Neural cell (in vitro differentiated cells): ENCODE data around the gene MED20. TPM values are rescaled to one million over a fixed set of nuclear protein-coding genes. Genes with fewer than 3 reads are reported as not detected.
A peak's percentile ranks its signal among the peaks of the same experiment; 100 is the strongest.

Source experiments
- H2AFZ ChIP-seq: fragments of 200-600, 300-800 bp; sonication (generic), shearing (Covaris generic); 2 replicates; pipeline ENCODE4 v1.6.0; 2014; ENCODE audit warnings: low read depth, mild to moderate bottlenecking, antibody characterized with exemption, low read length, moderate library complexity
- H3F3A ChIP-seq: fragments of 200-600 bp; shearing (Covaris generic); 2 replicates; pipeline ENCODE4 v1.6.1; 2016; ENCODE audit warnings: mild to moderate bottlenecking, moderate library complexity, mixed read lengths, antibody characterized with exemption, low read length; ENCODE audit not compliant: insufficient read depth, poor library complexity, severe bottlenecking
- H3K27ac ChIP-seq: fragments of 200-600, 300-800 bp; sonication (generic), shearing (Covaris generic); 2 replicates; pipeline ENCODE4 v1.5.1; 2014; ENCODE audit warnings: mild to moderate bottlenecking, low read length, moderate library complexity
- H3K27me3 ChIP-seq: fragments of 300-800, 200-600 bp; sonication (generic), shearing (Covaris generic); 2 replicates; pipeline ENCODE4 v1.6.0; 2014; ENCODE audit warnings: mild to moderate bottlenecking, low read depth, low read length, moderate library complexity; ENCODE audit not compliant: insufficient read depth
- H3K36me3 ChIP-seq: fragments of 300-800, 200-600 bp; sonication (generic), shearing (Covaris generic); 2 replicates; pipeline ENCODE4 v1.5.1; 2014; ENCODE audit warnings: mild to moderate bottlenecking, antibody characterized with exemption, low read length, moderate library complexity; ENCODE audit not compliant: insufficient read depth
- H3K4me2 ChIP-seq: fragments of 300-800, 200-600 bp; sonication (generic), shearing (Covaris generic); 2 replicates; pipeline ENCODE4 v1.6.0; 2014; ENCODE audit warnings: mild to moderate bottlenecking, low read length
- H3K4me3 ChIP-seq: fragments of 300-800, 200-600 bp; sonication (generic), shearing (Covaris generic); 2 replicates; pipeline ENCODE4 v1.5.1; 2014; ENCODE audit warnings: mild to moderate bottlenecking, low read length, moderate library complexity
- H3K79me2 ChIP-seq: fragments of 200-600 bp; shearing (Covaris generic); replicated peaks from 2 replicates; pipeline ENCODE4 v1.6.0; 2014; ENCODE audit warnings: mild to moderate bottlenecking, low read length, moderate library complexity; ENCODE audit not compliant: insufficient read depth
- H3K9ac ChIP-seq: fragments of 300-800, 200-600 bp; sonication (generic), shearing (Covaris generic); 2 replicates; pipeline ENCODE4 v1.6.1; 2016; ENCODE audit warnings: mild to moderate bottlenecking, low read length, mixed read lengths
- H3K9me2 ChIP-seq: fragments of 200-600 bp; shearing (Covaris generic); 2 replicates; pipeline ENCODE4 v1.6.1; 2016; ENCODE audit warnings: mild to moderate bottlenecking, low read length, mixed read lengths; ENCODE audit not compliant: insufficient read depth
- H3K9me3 ChIP-seq: fragments of 200-600, 300-800 bp; sonication (generic), shearing (Covaris generic); 2 replicates; pipeline ENCODE4 v1.6.1; 2016; ENCODE audit warnings: mild to moderate bottlenecking, mixed run types, low read length, moderate library complexity, mixed read lengths
- H4K20me1 ChIP-seq: fragments of 200-600 bp; shearing (Covaris generic); 2 replicates; pipeline ENCODE4 v1.6.1; 2016; ENCODE audit warnings: mild to moderate bottlenecking, mixed run types; ENCODE audit not compliant: insufficient read depth
- EP300 ChIP-seq: fragments of 450-650 bp; conservative IDR thresholded peaks from 2 replicates; pipeline ENCODE4 v1.6.1; 2014; ENCODE audit warnings: antibody characterized with exemption, mild to moderate bottlenecking, moderate library complexity; ENCODE audit not compliant: poor library complexity, severe bottlenecking
- EZH2 ChIP-seq: fragments of 200-600, 300-800 bp; shearing (Covaris generic), sonication (generic); IDR thresholded peaks from 2 replicates; pipeline ENCODE4 v1.6.1; 2014; ENCODE audit warnings: antibody characterized with exemption, low read length, borderline replicate concordance, mild to moderate bottlenecking; ENCODE audit not compliant: insufficient read depth, poor library complexity, severe bottlenecking
- MXI1 ChIP-seq: fragments of 450-650 bp; conservative IDR thresholded peaks from 2 replicates; pipeline ENCODE4 v1.6.1; 2014; ENCODE audit warnings: antibody characterized with exemption, mild to moderate bottlenecking; ENCODE audit not compliant: poor library complexity, severe bottlenecking
- POLR2AphosphoS5 ChIP-seq: IDR thresholded peaks from 2 replicates; pipeline ENCODE4 v1.6.1; 2012
- RAD21 ChIP-seq: fragments of 450-650 bp; conservative IDR thresholded peaks from 2 replicates; pipeline ENCODE4 v1.6.1; 2014; ENCODE audit warnings: antibody characterized with exemption, mild to moderate bottlenecking, moderate library complexity
- SMC3 ChIP-seq: fragments of 450-650 bp; conservative IDR thresholded peaks from 2 replicates; pipeline ENCODE4 v1.6.1; 2014; ENCODE audit warnings: antibody characterized with exemption, mild to moderate bottlenecking, moderate library complexity; ENCODE audit not compliant: poor library complexity
- TAF1 ChIP-seq: IDR thresholded peaks from 2 replicates; pipeline ENCODE4 v1.6.1; 2012; ENCODE audit warnings: low read depth
- polyA plus RNA-seq: library from polyadenylated mRNA; depleted of rRNA; stranded (reverse); fragments of >200 nt; gene quantifications from 2 replicates; pipeline ENCODE4 v1.2.3, GENCODE V29; 2014
- TF ChIP-seq, protein P1 (sequence below): fragments of 450-650 bp; IDR thresholded peaks from 2 replicates; pipeline ENCODE4 v1.5.1; 2014; ENCODE audit warnings: antibody characterized with exemption, mild to moderate bottlenecking, moderate library complexity; ENCODE audit not compliant: poor library complexity, severe bottlenecking
- TF ChIP-seq, protein P2 (sequence below): IDR thresholded peaks from 2 replicates; pipeline ENCODE4 v1.6.1; 2012; ENCODE audit warnings: borderline replicate concordance

MED20 gene
- polyA plus RNA-seq, 1 donor from 2014 or later = 21.2 TPM

DNA sequence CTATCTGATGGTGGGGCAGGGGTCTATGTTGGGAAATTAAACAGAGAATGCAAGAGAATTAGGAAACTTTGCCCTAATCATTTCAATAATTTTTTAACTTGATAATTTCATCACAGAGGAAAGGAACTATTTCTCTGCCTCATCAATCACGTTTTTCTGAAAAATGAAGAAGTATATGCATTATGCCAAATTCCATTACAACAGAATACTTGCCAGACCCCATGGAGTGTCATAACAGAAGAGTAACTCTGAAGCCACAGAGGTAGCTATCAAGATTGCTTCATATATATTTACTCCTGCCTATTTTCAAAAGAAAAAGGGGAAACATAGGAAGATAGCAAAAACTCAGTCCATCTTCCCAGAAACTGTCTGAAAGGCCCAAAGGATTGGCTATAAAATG lies 20.1 kb downstream of the MED20 start:
- Histone ChIP-seq H3K4me2 (no peak overlapping the region), H3F3A (no peaks in the 10 kb centered on the region), H3K9me3 (no peaks in the 10 kb centered on the region), H3K27ac (no peak overlapping the region), H3K9ac (no peak overlapping the region), H3K36me3 (peaks cover 1% of the 10 kb centered on the region), H3K27me3 (no peaks in the 10 kb centered on the region), H3K9me2 (no peaks in the 10 kb centered on the region), H4K20me1 (no peaks in the 10 kb centered on the region), H3K4me3 (no peak overlapping the region), H2AFZ (no peak overlapping the region), H3K79me2 (no peaks in the 10 kb centered on the region)
- TF ChIP-seq EP300 (no peak), RAD21 (no peak), MXI1 (no peak), SMC3 (no peak), TAF1 (no peak), POLR2AphosphoS5 (no peak), EZH2 (no peak)
- TF ChIP-seq, protein P1, sequence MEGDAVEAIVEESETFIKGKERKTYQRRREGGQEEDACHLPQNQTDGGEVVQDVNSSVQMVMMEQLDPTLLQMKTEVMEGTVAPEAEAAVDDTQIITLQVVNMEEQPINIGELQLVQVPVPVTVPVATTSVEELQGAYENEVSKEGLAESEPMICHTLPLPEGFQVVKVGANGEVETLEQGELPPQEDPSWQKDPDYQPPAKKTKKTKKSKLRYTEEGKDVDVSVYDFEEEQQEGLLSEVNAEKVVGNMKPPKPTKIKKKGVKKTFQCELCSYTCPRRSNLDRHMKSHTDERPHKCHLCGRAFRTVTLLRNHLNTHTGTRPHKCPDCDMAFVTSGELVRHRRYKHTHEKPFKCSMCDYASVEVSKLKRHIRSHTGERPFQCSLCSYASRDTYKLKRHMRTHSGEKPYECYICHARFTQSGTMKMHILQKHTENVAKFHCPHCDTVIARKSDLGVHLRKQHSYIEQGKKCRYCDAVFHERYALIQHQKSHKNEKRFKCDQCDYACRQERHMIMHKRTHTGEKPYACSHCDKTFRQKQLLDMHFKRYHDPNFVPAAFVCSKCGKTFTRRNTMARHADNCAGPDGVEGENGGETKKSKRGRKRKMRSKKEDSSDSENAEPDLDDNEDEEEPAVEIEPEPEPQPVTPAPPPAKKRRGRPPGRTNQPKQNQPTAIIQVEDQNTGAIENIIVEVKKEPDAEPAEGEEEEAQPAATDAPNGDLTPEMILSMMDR = no peak
- TF ChIP-seq, protein P2, sequence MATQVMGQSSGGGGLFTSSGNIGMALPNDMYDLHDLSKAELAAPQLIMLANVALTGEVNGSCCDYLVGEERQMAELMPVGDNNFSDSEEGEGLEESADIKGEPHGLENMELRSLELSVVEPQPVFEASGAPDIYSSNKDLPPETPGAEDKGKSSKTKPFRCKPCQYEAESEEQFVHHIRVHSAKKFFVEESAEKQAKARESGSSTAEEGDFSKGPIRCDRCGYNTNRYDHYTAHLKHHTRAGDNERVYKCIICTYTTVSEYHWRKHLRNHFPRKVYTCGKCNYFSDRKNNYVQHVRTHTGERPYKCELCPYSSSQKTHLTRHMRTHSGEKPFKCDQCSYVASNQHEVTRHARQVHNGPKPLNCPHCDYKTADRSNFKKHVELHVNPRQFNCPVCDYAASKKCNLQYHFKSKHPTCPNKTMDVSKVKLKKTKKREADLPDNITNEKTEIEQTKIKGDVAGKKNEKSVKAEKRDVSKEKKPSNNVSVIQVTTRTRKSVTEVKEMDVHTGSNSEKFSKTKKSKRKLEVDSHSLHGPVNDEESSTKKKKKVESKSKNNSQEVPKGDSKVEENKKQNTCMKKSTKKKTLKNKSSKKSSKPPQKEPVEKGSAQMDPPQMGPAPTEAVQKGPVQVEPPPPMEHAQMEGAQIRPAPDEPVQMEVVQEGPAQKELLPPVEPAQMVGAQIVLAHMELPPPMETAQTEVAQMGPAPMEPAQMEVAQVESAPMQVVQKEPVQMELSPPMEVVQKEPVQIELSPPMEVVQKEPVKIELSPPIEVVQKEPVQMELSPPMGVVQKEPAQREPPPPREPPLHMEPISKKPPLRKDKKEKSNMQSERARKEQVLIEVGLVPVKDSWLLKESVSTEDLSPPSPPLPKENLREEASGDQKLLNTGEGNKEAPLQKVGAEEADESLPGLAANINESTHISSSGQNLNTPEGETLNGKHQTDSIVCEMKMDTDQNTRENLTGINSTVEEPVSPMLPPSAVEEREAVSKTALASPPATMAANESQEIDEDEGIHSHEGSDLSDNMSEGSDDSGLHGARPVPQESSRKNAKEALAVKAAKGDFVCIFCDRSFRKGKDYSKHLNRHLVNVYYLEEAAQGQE = no peak

DNA sequence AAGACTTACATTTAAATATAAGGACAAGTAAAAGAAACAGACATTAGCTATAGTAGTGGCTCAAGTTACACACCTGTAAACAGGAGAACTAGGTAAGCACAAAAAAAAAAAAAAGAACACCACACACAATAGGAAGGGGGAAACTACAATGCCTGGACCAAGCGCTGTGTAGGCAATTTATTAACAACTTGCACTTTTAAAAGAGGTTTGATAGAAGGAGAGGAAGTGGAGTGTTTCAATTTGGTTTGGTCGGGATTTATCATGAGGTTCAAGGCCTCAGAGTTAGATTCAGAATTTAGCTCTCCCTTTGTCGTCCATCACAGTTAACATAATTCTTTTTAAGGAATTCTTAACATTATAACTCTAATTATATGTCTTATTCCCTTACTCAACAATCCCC lies 24.7 kb downstream of the MED20 start:
- H3K9ac ChIP-seq = peak overlapping the region; percentile 86
- H3K27ac ChIP-seq = peak overlapping the region; percentile 94
- H3K9me2 ChIP-seq = no peaks in the 10 kb centered on the region
- H3K4me2 ChIP-seq = peak overlapping the region; percentile 97
- TF ChIP-seq TAF1 (no peak), POLR2AphosphoS5 (no peak), MXI1 (no peak), RAD21 (no peak)
- TF ChIP-seq, protein P1 = no peak
- TF ChIP-seq, protein P2 = no peak
- no peaks in the 10 kb centered on the region for H3K9me3 ChIP-seq
- peaks cover 6% of the 10 kb centered on the region for H3F3A ChIP-seq
- no peak overlapping the region for H2AFZ ChIP-seq
- H3K27me3 ChIP-seq = no peaks in the 10 kb centered on the region
- no peaks in the 10 kb centered on the region for H3K36me3 ChIP-seq
- peaks cover 20% of the 10 kb centered on the region for H3K79me2 ChIP-seq
- peak overlapping the region; percentile 81 for H3K4me3 ChIP-seq
- no peaks in the 10 kb centered on the region for H4K20me1 ChIP-seq
